ENCODE data around the gene DTNB.

GRCh38 chr2:25720575-25720974 lies 47.2 kb upstream of the DTNB start:
- TF ChIP-seq CTCF (conservative IDR thresholded peaks at IDR 0.05; ENCODE audit: low read depth, low read length) = no peak
- no peak for TF ChIP-seq EZH2 (IDR thresholded peaks at IDR 0.05; ENCODE audit: borderline replicate concordance, low read depth, low read length, poor library complexity, severe bottlenecking)

All from A673 (cell line).